ENCODE measurements around the gene MYBPHL.

- TF ChIP-seq CTCF (IDR thresholded peaks at IDR 0.05 in 4 of 5, conservative IDR thresholded peaks at IDR 0.05 in 1 of 5) = no peak
- TF ChIP-seq POLR2A (IDR thresholded peaks at IDR 0.05) = no peak
These were observed 16.7 kb downstream of the MYBPHL start for GRCh38 chr1:109290137-109290536.
